ENCODE results near the gene RHOXF2B. TPM values are rescaled to one million over a fixed set of nuclear protein-coding genes. Genes with fewer than 3 reads are reported as not detected.

Gene RHOXF2B
- total and polyA plus RNA-seq, 2 donors (not counting 3 experiments of a cell fraction or from before 2014, with no cell fraction given): not detected

DNA sequence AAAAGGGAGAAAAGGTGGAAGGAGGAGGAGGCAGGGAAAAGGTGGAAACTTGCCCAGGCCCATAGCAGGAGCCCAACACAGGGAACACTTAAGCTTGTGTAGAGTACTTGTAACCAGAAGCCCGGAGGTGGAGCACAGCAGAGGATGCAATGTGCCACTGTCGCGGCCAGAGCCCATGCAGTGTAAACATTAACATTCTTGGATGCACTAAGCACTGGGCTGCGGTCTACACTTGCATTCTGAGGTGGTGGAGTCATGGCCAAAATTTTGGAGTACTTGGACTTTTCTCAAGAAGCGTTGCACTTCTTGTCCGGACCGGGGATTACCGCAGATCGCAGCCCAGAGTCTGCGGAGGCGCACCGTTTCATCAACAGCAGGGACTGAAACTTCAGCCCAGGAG is 42.7 kb upstream of the RHOXF2B start:
- FAIRE-seq (no peak), DNase-seq (ENCODE audit: low read depth, low spot score) (no peak)

More for the DNA sequence above, 42.7 kb upstream of the RHOXF2B start:
- ChIA-PET CTCF (no interaction called here), POLR2A (no interaction called here)
- no TSS peak for BruUV-seq (replicated peaks)
- Histone ChIP-seq H3K36me3 (ENCODE audit: control insufficient read depth in 2 of 2, extremely low read depth in 1 of 2, insufficient read depth in 2 of 2, low read length in 2 of 2) (no peaks in the 10 kb centered on the region), H3K9me3 (replicated peaks; ENCODE audit: control insufficient read depth, insufficient read depth, low read length) (no peaks in the 10 kb centered on the region), H3K79me2 (ENCODE audit: control insufficient read depth, insufficient read depth, low read length) (no peaks in the 10 kb centered on the region), H3K4me1 (ENCODE audit: control insufficient read depth, extremely low read depth, insufficient read depth, low read length) (no peaks in the 10 kb centered on the region), H3K27ac (ENCODE audit: insufficient read depth, low read depth, low read length) (no peak overlapping the region), H3K4me3 (replicated peaks in 1 of 3; ENCODE audit: insufficient read depth in 1 of 3, low read depth in 1 of 3, low read length in 3 of 3) (no peak overlapping the region), H3K27me3 (ENCODE audit: control insufficient read depth in 2 of 2, insufficient read depth in 2 of 2, low read length in 2 of 2) (no peaks in the 10 kb centered on the region), H4K20me1 (replicated peaks; ENCODE audit: control insufficient read depth, extremely low read depth, insufficient read depth, low read length) (no peaks in the 10 kb centered on the region), H3K9me1 (replicated peaks; ENCODE audit: control insufficient read depth, extremely low read depth, insufficient read depth, low read length) (no peaks in the 10 kb centered on the region), H2AFZ (ENCODE audit: low read depth, low read length) (no peak overlapping the region), H3K4me2 (ENCODE audit: insufficient read depth, low read length) (no peak overlapping the region), H3K9ac (replicated peaks; ENCODE audit: extremely low read depth, insufficient read depth, low read length) (no peak overlapping the region)
- intact Hi-C loops (cut with micrococcal nuclease) (no loop called here), dilution Hi-C loops (cut with MboI; ENCODE audit: extremely low pct_ligation_motif_present, low sequenced_read_pairs) (no loop called here)
- TF ChIP-seq POLR2A (IDR thresholded peaks at IDR 0.05; ENCODE audit: low read depth, low read length) (no peak), EZH2 (IDR thresholded peaks at IDR 0.05; ENCODE audit: borderline replicate concordance, low read depth, low read length, severe bottlenecking) (no peak), MYC (IDR thresholded peaks at IDR 0.05; ENCODE audit: low read depth, low read length) (no peak), JUN (IDR thresholded peaks at IDR 0.05; ENCODE audit: borderline replicate concordance, insufficient read depth, insufficient read length, low read depth) (no peak), CTCF (IDR thresholded peaks at IDR 0.05; ENCODE audit: extremely low read depth in 1 of 2, insufficient read depth in 1 of 2, low read depth in 1 of 2, low read length in 2 of 2) (no peak)
